ENCODE results near the gene RDH13. TPM values are rescaled to one million over a fixed set of nuclear protein-coding genes. Genes with fewer than 3 reads are reported as not detected.
"Not testable (repeated sequence)": the region's sequence is repeated elsewhere in the genome, so short reads cannot be mapped to it uniquely, and the experiment has no call there.

Gene RDH13
- total and polyA plus RNA-seq, 4 experiments from 2014 or later: 3.3 to 27.4 (median 19.8) TPM

DNA sequence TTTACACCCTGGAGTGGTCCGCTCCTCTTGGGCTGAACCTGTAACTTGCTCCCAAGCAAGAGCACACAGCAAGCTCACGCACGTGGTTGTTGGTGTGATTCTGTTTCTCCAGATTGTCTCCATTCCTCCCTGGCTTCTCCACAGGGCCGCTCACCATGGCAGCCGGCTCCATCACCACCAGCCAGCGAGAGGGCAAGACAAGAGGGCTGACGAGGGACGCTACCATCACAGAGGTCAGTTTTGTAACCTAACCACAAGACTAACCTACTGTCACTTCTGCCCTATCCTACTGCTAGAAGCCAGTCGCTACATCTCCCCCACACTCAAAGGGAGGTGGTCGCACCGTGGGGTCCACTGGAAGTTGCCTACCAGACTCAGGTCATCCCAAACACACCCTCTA lies 20.3 kb downstream of the RDH13 start:
- no peaks in the 10 kb centered on the region for H3K27me3 Mint-ChIP-seq
- POLR2A ChIA-PET (ENCODE audit: partially characterized antibody): no interaction called here
- H3K36me3 Mint-ChIP-seq: peaks cover 14 to 32% of the 10 kb centered on the region in 2 donors
- intact Hi-C loops (cut with micrococcal nuclease): no loop called here
- H3K9me3 Mint-ChIP-seq: peaks cover 0 to 4% (median 0%) of the 10 kb centered on the region in 8 donors
- H3K4me3 ChIP-seq (ENCODE audit: low read length in 2 of 2): no peak overlapping the region
- DNase-seq: no peak
- no peaks in the 10 kb centered on the region for H3K27me3 ChIP-seq (ENCODE audit: insufficient read depth, low read length)
- H3K27ac ChIP-seq (ENCODE audit: low read depth, low read length): no peak overlapping the region
- CTCF ChIA-PET (ENCODE audit: partially characterized antibody): no interaction called here
- peaks cover 14 to 25% (median 20%) of the 10 kb centered on the region in 4 donors for H3K4me1 Mint-ChIP-seq
- peaks cover 17% of the 10 kb centered on the region for H3K4me1 ChIP-seq (ENCODE audit: insufficient read depth, low read length)
- H3K4me3 Mint-ChIP-seq: peak overlapping the region in 6 of 8 donors; percentile 46 to 89 (median 80)
- H3K27ac Mint-ChIP-seq: peak overlapping the region in 3 of 7 donors; percentile 46 to 84 (median 69)
- H3K36me3 ChIP-seq (ENCODE audit: insufficient read depth, low read length): peaks cover 25% of the 10 kb centered on the region
- H3K9me3 ChIP-seq (ENCODE audit: control insufficient read depth in 1 of 2, low read length in 2 of 2): no peaks in the 10 kb centered on the region

DNA sequence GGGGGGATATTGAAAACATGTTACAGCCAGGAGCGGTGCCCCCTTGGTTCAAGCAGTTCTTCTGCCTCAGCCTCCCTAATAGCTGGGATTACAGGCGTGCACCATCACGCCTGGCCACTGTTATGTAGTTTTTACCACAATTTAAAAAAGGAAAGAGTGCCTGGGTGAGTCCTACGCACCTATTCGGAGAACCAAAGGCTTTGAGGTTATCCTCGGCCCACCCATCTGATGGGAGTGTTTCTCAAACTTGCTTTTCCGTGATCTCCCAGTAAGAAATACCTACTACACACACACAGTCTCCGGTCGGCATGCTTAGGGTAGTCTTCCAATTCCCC lies 20.6 kb downstream of the RDH13 start:
- ChIA-PET POLR2A (ENCODE audit: partially characterized antibody) (interaction anchor here (0.6 kb wide), 1 partner anchor 680 kb away, joined by 4 read pairs; no protein-coding TSS in a partner anchor), CTCF (ENCODE audit: partially characterized antibody) (no interaction called here)
- Mint-ChIP-seq H3K36me3 (peaks cover 14 to 29% of the 10 kb centered on the region in 2 donors), H3K27ac (peak overlapping the region in 6 of 7 donors; percentile 64 to 90 (median 80)), H3K27me3 (no peaks in the 10 kb centered on the region), H3K4me3 (peak overlapping the region; percentile 64 to 89 (median 79)), H3K4me1 (peaks cover 14 to 25% (median 20%) of the 10 kb centered on the region in 4 donors), H3K9me3 (peaks cover 0 to 4% (median 0%) of the 10 kb centered on the region in 8 donors)
- H3K9me3 ChIP-seq (ENCODE audit: control insufficient read depth in 1 of 2, low read length in 2 of 2): no peaks in the 10 kb centered on the region
- H3K27me3 ChIP-seq (ENCODE audit: insufficient read depth, low read length): no peaks in the 10 kb centered on the region
- no peak overlapping the region for H3K27ac ChIP-seq (ENCODE audit: low read depth, low read length)
- H3K4me1 ChIP-seq (ENCODE audit: insufficient read depth, low read length): peaks cover 17% of the 10 kb centered on the region
- intact Hi-C loops (cut with micrococcal nuclease): no loop called here
- peaks cover 21% of the 10 kb centered on the region for H3K36me3 ChIP-seq (ENCODE audit: insufficient read depth, low read length)
- DNase-seq: no peak
- no peak overlapping the region for H3K4me3 ChIP-seq (ENCODE audit: low read length in 2 of 2)

DNA sequence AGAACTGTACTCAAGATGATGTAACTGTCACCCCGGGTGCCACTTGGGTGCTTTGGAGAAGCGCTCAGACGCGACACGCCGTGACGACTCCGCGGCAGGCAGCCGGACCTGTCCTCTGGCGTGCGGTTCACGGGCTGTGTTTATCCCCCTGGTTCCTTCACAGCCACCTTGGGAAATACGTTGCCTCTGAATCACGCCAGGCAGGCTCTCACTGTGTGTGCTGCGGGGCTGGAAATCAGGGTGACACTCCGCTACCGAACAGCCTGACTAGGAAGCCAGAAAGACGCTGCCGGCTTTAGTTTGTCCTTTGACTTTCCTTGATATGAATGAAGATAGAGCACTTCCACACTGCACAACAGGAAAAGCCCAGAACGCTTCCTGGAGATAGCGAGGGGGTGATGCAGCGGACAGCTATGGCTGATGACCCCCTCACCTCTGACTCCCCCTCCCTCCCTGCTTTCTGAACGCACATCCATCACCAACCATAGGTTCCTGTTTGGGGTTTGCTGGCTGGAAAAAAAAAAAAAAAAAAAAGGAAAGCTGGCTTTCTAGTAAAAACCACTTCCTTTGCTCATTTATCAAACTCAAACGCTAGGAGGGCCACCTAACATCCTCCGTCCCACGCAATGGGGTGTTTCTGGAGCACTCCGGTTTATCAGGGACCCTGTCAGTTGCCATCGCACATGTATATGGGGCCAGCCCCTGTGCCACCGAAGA lies 21.2 kb downstream of the RDH13 start:
- Histone ChIP-seq H3K4me3 (ENCODE audit: low read length in 2 of 2) (no peak overlapping the region), H3K27me3 (ENCODE audit: insufficient read depth, low read length) (no peaks in the 10 kb centered on the region), H3K4me1 (ENCODE audit: insufficient read depth, low read length) (peaks cover 17% of the 10 kb centered on the region), H3K9me3 (ENCODE audit: control insufficient read depth in 1 of 2, low read length in 2 of 2) (no peaks in the 10 kb centered on the region), H3K36me3 (ENCODE audit: insufficient read depth, low read length) (peaks cover 16% of the 10 kb centered on the region), H3K27ac (ENCODE audit: low read depth, low read length) (no peak overlapping the region)
- peak in 4 of 5 donors; percentile 4 to 31 (median 12) for DNase-seq
- intact Hi-C loops (cut with micrococcal nuclease): no loop called here
- H3K27me3 Mint-ChIP-seq: no peaks in the 10 kb centered on the region
- peak overlapping the region in 6 of 7 donors; percentile 64 to 90 (median 80) for H3K27ac Mint-ChIP-seq
- ChIA-PET CTCF (ENCODE audit: partially characterized antibody) (no interaction called here), POLR2A (ENCODE audit: partially characterized antibody) (interaction anchor here (0.6 kb wide), 1 partner anchor 680 kb away, joined by 4 read pairs; no protein-coding TSS in a partner anchor)
- peaks cover 0 to 4% (median 0%) of the 10 kb centered on the region in 8 donors for H3K9me3 Mint-ChIP-seq
- H3K4me3 Mint-ChIP-seq: peak overlapping the region; percentile 64 to 89 (median 79)
- peaks cover 14 to 26% of the 10 kb centered on the region in 2 donors for H3K36me3 Mint-ChIP-seq
- H3K4me1 Mint-ChIP-seq: peaks cover 14 to 25% (median 20%) of the 10 kb centered on the region in 4 donors

DNA sequence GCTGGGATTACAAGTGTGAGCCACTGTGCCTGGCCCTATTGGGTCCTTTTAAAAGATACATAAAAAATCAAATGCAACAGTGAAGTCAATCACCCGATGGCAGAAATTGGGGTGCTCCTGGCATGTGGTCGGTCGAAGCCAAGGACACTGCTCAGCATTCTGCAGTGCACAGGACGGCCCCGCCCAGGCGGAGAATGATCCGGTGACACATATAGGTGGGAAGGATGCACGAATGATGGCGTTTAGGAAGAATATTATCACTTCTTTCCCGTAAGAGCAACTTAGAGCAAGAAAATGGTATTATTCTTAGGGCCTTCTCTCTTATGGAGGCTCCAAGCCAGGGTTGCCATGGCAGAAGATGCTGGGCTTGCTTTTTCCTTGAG lies 21.7 kb downstream of the RDH13 start:
- H3K4me3 ChIP-seq (ENCODE audit: low read length in 2 of 2): no peak overlapping the region
- H3K4me3 Mint-ChIP-seq: peak overlapping the region in 5 of 8 donors; percentile 78 to 89 (median 81)
- CTCF ChIA-PET (ENCODE audit: partially characterized antibody): no interaction called here

DNA sequence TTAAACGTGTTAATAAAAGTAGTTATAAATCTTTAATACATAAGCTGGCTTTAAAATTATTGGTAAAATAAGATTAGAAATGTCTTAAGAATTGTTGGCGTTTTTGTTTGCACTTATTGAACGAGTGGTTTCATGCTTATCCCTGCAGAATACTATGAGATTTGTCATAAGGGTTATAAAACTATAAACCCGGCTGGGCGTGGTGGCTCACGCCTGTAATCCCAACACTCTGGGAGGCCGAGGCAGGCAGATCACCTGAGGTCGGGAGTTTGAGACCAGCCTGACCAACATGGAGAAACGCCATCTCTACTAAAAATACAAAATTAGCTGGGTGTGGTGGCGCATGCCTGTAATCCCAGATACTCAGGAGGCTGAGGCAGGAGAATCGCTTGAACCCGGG lies 22.3 kb downstream of the RDH13 start:
- Mint-ChIP-seq H3K4me3 (peak overlapping the region in 1 of 8 donors; percentile 46), H3K4me1 (peaks cover 14 to 25% (median 20%) of the 10 kb centered on the region in 4 donors), H3K27ac (peak overlapping the region in 1 of 7 donors; percentile 43), H3K36me3 (peaks cover 14 to 22% of the 10 kb centered on the region in 2 donors)
- Histone ChIP-seq H3K4me1 (ENCODE audit: insufficient read depth, low read length) (peaks cover 17% of the 10 kb centered on the region), H3K36me3 (ENCODE audit: insufficient read depth, low read length) (peaks cover 11% of the 10 kb centered on the region)
- H3K9me3 Mint-ChIP-seq; H3K27me3 Mint-ChIP-seq; intact Hi-C loops (cut with micrococcal nuclease); H3K9me3 ChIP-seq (ENCODE audit: control insufficient read depth in 1 of 2, low read length in 2 of 2); H3K27me3 ChIP-seq (ENCODE audit: insufficient read depth, low read length); POLR2A ChIA-PET (ENCODE audit: partially characterized antibody); H3K27ac ChIP-seq (ENCODE audit: low read depth, low read length); CTCF ChIA-PET (ENCODE audit: partially characterized antibody); H3K4me3 ChIP-seq (ENCODE audit: low read length in 2 of 2); DNase-seq: not testable (repeated sequence)

More for the DNA sequence above, 21.7 kb downstream of the RDH13 start:
- no peak for DNase-seq
- Mint-ChIP-seq H3K36me3 (peaks cover 14 to 22% of the 10 kb centered on the region in 2 donors), H3K4me1 (peaks cover 14 to 25% (median 20%) of the 10 kb centered on the region in 4 donors), H3K27ac (peak overlapping the region in 2 of 7 donors; percentile 7 to 69), H3K9me3 (peaks cover 0 to 4% (median 0%) of the 10 kb centered on the region in 8 donors), H3K27me3 (no peaks in the 10 kb centered on the region)
- intact Hi-C loops (cut with micrococcal nuclease): no loop called here
- no peak overlapping the region for H3K27ac ChIP-seq (ENCODE audit: low read depth, low read length)
- H3K9me3 ChIP-seq (ENCODE audit: control insufficient read depth in 1 of 2, low read length in 2 of 2): no peaks in the 10 kb centered on the region
- POLR2A ChIA-PET (ENCODE audit: partially characterized antibody): no interaction called here
- H3K36me3 ChIP-seq (ENCODE audit: insufficient read depth, low read length): peaks cover 11% of the 10 kb centered on the region
- no peaks in the 10 kb centered on the region for H3K27me3 ChIP-seq (ENCODE audit: insufficient read depth, low read length)
- H3K4me1 ChIP-seq (ENCODE audit: insufficient read depth, low read length): peaks cover 17% of the 10 kb centered on the region

DNA sequence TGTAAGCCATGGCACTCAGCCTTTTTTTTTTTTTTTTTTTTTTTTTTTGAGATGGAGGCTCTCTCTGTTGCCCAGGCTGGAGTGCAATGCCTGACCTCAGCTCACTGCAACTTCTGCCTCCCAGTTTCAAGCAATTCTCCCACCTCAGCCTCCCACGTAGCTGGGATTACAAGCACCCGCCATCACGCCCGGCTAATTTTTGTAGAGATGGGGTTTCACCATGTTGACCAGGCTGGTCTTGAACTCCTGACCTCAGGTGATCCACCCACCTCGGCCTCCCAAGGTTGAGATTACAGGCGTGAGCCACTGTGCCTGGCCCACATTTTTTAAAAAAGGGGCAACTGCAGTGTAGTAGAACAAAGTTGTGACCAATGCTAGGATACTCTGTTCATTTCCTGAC lies 25.3 kb downstream of the RDH13 start:
- POLR2A ChIA-PET (ENCODE audit: partially characterized antibody): interaction anchor here (0.7 kb wide), 1 partner anchor 105 kb away, joined by 3 read pairs; no protein-coding TSS in a partner anchor
- CTCF ChIA-PET (ENCODE audit: partially characterized antibody); H3K36me3 Mint-ChIP-seq; H3K36me3 ChIP-seq (ENCODE audit: insufficient read depth, low read length); H3K9me3 Mint-ChIP-seq; DNase-seq; H3K4me3 Mint-ChIP-seq; H3K27me3 Mint-ChIP-seq; intact Hi-C loops (cut with micrococcal nuclease); H3K9me3 ChIP-seq (ENCODE audit: control insufficient read depth in 1 of 2, low read length in 2 of 2); H3K4me3 ChIP-seq (ENCODE audit: low read length in 2 of 2); H3K27ac ChIP-seq (ENCODE audit: low read depth, low read length); H3K27ac Mint-ChIP-seq; H3K27me3 ChIP-seq (ENCODE audit: insufficient read depth, low read length): not testable (repeated sequence)
- H3K4me1 ChIP-seq (ENCODE audit: insufficient read depth, low read length): peaks cover 15% of the 10 kb centered on the region
- H3K4me1 Mint-ChIP-seq: peaks cover 13 to 20% (median 17%) of the 10 kb centered on the region in 4 donors

DNA sequence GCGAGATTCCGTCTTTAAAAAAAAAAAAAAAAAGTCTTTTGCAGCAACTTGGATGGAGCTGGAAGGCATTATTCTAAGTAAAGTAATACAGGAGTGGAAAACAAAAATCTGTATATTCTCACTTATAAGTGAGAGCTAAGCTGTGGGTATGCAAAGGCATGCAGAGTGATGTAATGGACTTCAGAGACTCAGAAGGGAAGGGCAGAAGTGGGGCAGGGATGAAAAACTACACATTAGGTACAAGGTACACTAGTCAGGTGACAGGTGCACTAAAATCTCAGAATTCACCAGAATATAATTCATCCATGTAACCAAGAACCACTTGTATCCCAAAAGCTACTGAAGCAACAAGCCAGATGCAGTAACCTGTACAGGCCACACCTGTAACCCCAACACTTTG lies 26.9 kb downstream of the RDH13 start:
- no peak overlapping the region for H3K27ac ChIP-seq (ENCODE audit: low read depth, low read length)
- Mint-ChIP-seq H3K27me3 (no peaks in the 10 kb centered on the region), H3K4me1 (peaks cover 0 to 5% (median 2%) of the 10 kb centered on the region in 4 donors), H3K4me3 (no peak overlapping the region), H3K9me3 (peaks cover 0 to 4% (median 0%) of the 10 kb centered on the region in 8 donors), H3K27ac (no peak overlapping the region), H3K36me3 (peaks cover 2 to 8% of the 10 kb centered on the region in 2 donors)
- POLR2A ChIA-PET (ENCODE audit: partially characterized antibody): no interaction called here
- H3K4me3 ChIP-seq (ENCODE audit: low read length in 2 of 2): no peak overlapping the region
- H3K4me1 ChIP-seq (ENCODE audit: insufficient read depth, low read length): no peaks in the 10 kb centered on the region
- DNase-seq: no peak
- H3K9me3 ChIP-seq (ENCODE audit: control insufficient read depth in 1 of 2, low read length in 2 of 2): no peaks in the 10 kb centered on the region
- intact Hi-C loops (cut with micrococcal nuclease): no loop called here
- CTCF ChIA-PET (ENCODE audit: partially characterized antibody): no interaction called here
- no peaks in the 10 kb centered on the region for H3K36me3 ChIP-seq (ENCODE audit: insufficient read depth, low read length)
- H3K27me3 ChIP-seq (ENCODE audit: insufficient read depth, low read length): no peaks in the 10 kb centered on the region

All from CD4-positive, alpha-beta memory T cell (primary cell).